ENCODE data around the gene OR52I2.

OR52I2 gene

DNA sequence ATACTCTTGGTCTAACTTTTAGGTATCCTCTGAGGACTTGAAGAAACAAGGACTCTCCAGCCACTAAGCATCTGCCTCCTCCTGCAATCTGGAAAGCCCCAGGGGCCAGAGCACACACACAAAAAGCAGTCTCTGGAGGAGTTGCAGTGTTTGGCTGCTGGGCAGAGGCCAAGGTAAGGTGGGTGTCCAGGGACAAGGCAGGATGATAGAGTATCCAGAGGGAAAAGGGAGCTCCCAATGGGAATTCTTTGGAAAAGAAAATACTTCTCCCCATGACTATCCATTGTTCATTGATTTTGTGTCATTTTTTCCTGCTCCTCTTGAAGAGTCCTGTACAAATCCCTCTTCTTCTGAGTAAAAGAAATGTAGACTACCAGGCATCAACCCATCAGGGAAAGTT lies at the start of gene OR52I2:
TSS of gene OR52I2 (plus strand) at position 301 of the 400 bp plus-strand sequence.
- in situ Hi-C loops (cut with MboI; ENCODE audit: low sequenced_read_pairs) = no loop called here

DNA sequence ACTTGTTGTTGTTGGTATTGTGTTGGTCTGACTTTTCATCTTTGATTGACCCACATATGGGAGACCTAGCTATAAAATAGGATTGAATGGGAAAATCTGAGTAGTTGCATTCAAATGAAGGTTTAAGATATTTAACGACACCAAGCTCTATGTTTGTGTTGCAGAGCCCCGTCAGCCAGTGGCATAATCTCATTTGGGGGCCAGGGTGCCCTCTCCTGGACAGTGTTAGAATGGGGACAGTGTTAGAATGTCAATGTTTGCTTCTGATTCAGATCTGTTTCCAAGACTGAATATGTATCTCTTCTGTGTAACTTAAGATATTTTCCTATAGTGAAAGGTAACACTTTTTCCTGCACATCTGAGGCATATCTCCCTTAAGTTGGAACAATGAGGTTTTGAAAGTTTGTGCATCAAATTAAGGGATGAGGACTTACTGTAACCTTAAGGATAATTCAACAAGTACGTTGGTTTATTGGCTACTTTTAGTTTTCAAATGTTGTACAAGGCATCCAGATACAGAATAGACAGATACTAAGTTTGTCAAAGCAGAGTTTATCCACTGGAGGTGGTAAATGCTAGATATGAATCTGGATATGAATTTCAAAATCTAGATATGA lies 41.8 kb upstream of the OR52I2 start:
- in situ Hi-C loops (cut with MboI; ENCODE audit: low sequenced_read_pairs) = no loop called here

DNA sequence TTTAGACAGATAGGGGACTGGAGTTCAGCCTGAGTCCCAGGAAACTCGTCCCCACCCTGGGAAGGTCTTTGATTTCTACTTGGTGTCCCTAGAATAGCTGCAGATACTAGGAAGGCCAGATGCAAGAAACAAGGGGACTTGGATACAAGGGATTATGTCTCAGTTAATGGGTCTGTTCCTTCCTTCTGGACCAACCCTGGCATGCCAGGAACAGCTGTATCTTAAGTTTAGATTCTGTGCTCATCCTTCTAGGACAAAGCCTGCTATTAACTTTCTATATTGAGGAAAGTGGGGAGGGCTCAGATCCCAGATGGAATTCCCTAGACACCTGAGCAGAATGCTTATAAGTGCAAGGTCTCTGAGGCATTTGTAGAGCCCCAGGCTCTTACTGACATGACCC lies 40.5 kb upstream of the OR52I2 start:
- in situ Hi-C loops (cut with MboI; ENCODE audit: low sequenced_read_pairs) = no loop called here

DNA sequence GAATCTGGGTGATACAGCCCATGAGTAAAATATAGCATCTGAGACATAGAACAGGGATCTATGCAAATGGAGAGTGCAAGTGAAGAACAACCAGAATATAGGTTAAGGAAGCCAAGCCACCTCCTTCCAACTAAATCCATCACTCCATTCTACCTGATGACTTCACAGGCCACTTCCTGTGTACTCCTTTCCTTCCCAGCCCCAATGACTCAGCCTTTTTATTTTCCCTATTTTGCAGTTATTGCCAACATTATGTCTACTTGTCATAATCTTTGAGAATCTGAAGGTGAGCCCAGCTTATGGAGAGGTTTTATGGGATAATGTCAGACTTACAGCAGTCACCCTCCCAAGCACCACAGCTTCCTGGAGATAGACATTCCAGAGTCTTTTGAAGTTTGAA lies 38.0 kb upstream of the OR52I2 start:
- in situ Hi-C loops (cut with MboI; ENCODE audit: low sequenced_read_pairs) = no loop called here

DNA sequence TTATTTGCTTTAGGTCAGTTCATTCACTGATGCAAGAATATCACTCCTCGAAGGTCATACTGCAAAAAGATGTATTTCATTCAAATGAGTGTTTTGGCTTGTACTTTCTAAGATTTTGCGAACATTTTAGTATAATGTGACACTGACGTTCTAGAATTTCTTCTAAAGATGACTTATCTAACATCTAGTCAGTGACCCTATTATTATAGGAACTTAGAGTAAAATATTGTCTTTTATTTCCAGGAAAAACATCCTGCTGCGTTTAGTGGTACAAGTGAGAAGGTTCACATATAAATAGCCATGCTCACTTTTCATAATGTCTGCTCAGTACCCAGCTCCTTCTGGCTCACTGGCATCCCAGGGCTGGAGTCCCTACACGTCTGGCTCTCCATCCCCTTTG lies 36.7 kb upstream of the OR52I2 start, which contains the start of gene OR52M1:
TSS of gene OR52M1 (plus strand) at position 301 of the 400 bp plus-strand sequence. CDS start at position 301, 0 bp downstream.
- in situ Hi-C loops (cut with MboI; ENCODE audit: low sequenced_read_pairs) = no loop called here

DNA sequence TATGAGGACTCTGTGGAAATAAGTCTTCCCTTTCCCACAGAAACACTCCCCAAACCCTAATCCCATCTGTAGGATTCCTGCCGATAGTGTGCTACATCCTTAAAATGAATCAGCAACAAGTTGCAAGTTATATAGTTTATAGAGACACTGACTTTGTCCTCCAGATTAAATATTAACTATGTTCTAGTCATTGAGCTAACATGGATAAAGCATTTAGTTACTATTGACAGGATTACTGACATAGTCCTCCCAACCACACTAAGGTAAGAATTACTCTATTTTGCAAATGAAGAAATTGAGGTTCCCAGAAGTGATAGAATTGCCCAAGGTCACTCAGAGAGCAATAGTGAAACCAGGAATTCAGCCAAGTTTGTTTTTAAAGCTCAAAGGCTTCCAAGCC lies 34.7 kb upstream of the OR52I2 start:
- in situ Hi-C loops (cut with MboI; ENCODE audit: low sequenced_read_pairs) = no loop called here

DNA sequence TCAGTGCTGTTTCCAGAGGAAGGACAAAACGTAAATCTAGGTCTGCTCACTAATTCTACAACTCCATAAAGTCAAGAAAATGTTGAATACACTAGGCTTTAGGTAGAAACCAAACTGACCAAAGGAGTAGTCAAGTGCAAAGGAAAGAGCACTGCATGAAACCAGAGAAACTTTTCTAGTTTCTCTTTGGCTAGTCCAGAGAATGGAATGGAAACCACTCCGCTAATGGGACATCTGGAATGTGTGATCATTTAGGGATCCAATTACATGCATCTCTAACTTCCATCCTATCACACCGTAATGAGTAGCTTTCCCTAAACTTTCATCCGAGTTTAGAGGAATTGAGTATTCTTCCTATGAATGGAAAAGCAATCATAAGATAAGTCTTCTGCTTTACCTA lies 34.1 kb upstream of the OR52I2 start:
- in situ Hi-C loops (cut with MboI; ENCODE audit: low sequenced_read_pairs) = no loop called here

DNA sequence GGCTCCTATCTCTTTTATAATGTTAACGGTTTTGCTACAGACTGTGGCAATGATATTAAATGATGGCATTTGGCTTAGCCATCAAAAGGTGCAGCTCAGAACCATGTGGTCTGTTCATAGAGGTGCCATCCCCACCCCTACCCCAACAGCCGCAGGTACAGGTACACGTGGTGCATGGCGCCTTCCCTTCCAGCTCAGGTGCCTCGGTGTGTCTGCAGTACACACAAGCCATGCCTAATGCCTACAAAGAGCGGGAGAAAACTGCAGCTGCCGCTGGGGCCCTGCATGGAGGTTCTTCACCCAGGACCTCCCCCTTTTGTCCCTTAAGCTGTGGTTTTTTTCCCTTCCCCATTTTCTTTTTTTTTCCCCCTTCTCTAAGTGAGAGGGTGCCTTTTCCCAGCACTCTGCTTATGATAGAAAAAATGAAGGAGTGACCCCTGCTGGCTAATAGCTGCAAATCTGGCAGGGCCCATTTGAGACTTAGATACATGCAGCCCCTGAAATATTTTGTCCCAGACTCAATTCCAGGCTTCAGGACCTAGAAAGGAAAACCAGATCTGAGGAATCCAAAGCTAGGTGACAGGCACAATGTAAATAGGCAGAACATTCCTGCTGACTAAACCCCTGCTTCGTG lies 30.1 kb upstream of the OR52I2 start:
- in situ Hi-C loops (cut with MboI; ENCODE audit: low sequenced_read_pairs) = loop anchor here (10.0 kb wide), 1 partner anchor 367 kb away; no protein-coding TSS in a partner anchor

DNA sequence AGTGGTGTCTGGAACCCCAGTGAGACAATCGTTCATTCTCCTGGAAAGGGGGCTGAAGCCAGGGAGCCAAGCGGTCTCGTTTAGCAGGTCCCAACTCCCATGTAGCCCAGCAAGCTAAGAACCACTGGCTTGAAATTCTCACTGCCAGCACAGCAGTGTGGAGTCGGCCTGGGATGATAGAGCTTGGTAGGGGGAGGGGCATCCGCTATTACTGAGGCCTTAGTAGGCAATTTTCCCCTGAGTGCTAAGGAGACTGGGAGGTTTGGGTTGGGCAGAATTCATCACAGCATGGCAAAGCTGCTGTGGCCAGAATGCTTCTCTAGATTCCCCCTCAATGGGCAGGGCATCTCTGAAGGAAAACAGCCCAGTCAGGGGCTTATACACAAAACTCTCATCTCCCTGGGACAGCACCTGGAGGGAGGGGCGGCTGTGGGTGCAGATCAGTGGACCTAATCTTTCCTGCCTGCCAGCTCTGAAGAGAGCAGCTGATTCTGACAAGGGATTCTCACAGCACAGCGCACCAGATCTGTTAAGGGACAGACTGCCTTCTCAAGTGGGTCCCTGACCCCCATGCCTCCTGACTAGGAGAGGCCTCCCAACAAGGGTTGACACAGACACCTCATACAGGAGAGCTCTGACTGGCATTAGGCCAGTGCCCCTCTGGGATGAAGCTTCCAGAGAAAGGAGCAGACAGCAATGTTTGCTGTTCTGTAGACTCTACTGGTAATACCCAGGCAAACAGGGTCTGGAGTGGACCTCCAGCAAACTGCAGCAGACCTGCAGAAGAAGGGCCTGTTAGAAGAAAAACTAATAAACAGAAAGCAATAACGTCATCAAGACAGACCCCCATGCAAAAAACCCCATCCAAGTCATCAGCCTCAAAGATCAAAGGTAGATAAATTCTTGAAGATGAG lies 21.8 kb upstream of the OR52I2 start:
- in situ Hi-C loops (cut with MboI; ENCODE audit: low sequenced_read_pairs) = loop anchor here (10.0 kb wide), 1 partner anchor 375 kb away; no protein-coding TSS in a partner anchor

DNA sequence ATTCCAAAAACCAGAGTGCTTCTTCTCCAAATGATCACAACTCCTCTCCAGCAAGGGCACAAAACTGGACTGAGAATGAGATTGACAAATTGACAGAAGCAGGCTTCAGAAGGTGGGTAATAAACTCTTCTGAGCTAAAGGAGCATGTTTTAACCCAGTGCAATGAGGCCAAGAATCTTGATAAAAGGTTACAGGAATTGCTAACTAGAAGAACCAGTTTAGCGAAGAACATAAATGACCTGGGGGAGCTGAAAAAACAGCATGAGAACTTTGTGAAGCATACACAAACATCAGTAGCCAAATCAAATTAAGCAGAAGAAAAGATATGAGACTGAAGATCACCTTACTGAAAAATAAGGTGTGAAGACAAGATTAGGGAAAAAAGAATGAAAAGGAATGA lies 21.1 kb upstream of the OR52I2 start:
- in situ Hi-C loops (cut with MboI; ENCODE audit: low sequenced_read_pairs) = no loop called here

DNA sequence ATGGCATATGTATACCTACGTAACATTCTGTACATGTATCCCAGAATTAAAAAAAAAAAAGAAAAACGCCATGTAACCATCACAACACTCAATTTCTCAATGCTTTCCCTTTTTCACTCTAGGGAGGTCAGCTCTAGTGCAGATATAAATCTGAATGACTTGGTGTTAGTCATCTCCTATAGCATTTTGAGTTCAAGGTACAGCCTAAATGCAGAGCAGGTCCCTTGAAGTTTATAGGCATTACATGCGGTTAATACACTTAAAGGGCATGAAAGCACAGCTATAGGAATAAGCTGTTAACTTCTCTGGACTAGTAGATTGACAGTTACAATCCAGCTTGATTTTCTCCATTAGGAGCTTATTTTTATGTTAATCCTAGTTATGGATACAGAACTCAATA lies 16.2 kb upstream of the OR52I2 start:
- in situ Hi-C loops (cut with MboI; ENCODE audit: low sequenced_read_pairs) = no loop called here

DNA sequence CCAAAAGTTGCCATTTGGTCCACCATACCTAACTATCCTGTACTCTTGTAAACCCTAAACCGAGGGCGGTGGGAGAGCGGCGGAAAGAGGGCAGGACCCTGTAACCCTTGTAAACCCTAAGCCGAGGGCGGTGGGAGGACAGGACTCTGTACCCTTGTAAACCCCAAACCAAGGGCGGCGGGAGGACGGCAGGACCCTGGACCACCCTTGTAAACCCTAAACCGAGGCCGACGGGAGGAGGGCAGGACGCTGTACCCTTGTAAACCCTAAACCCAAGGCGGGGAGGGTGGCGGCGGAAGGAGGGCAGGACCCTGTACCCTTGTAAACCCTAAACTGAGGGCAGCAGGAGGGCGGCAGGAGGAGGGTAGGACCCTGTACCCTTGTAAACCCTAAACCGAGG lies 12.5 kb upstream of the OR52I2 start:
- in situ Hi-C loops (cut with MboI; ENCODE audit: low sequenced_read_pairs) = no loop called here

DNA sequence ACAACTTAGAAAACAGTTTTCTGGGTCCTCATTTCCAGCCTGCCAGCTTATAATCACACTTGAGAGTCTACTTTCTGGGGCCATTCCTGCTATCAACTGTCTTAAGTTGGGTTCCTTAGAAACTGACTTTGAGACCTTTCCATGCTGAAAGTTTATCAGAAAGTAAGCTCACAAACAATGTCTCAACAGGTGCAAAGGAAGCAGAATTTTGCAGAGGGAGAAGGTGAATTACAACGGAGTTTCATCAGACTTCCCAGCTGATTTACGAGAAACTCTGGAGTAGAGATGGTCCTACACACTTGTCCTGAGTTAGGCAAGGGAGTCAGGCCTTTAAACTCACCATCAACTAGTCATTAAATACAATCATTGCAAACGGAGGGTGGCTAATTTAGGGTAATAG lies 4.7 kb upstream of the OR52I2 start:
- in situ Hi-C loops (cut with MboI; ENCODE audit: low sequenced_read_pairs) = no loop called here

DNA sequence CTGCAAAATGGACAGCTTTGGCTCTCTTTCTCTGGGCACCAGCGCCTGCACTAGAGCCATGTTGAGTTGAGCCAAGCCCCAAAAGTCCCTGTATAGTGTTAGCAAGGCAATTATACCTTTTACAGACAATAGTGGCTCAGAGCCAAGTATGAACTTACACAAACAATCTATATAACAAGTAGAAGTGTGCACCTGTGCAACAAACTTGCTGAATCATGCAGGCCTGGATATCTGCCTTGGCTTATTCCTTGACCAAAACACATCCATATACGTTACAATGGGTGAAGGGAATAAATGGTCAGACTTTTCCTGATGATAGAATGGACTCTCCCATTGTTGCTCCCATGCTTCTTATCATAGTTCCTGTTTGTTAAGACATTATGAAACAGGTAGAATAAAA lies 3.8 kb upstream of the OR52I2 start:
- in situ Hi-C loops (cut with MboI; ENCODE audit: low sequenced_read_pairs) = no loop called here

DNA sequence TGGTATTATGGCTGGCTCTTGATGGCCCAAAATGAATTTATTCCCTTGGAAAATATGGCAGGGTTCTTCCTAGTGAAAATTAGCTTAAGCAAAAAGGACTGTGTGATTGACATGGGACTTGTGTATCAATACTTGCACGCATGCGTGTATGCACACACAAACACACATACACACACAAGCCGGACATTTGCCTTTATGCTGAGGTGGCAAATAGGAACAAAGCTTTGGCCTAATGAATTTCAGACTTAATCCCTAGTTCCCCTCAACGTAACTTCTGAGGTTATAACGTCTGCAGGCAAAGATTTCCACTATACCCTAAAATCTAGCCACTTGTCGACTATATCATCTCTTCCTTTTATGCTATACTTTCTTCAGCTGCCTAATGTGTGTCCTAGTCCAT lies 2.9 kb upstream of the OR52I2 start:
- in situ Hi-C loops (cut with MboI; ENCODE audit: low sequenced_read_pairs) = no loop called here

DNA sequence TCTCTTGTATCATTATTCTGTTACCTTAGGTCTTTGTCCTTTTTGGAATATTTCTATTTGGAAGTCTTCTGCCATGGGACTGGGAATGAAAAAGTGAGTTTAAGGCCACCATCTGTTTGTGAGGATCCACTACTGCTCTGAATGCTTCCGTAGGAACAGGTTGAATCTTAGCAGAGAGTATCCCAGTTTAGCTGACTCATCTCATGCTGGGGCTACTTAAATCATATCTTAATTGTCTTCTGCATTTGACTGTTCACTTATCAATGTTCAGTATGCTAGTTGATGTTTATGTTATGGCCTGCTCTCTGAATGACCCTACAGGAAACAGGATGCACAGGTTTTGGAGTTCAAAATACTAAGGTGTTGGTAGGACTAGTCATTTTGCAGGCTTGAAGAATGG lies 1.4 kb upstream of the OR52I2 start:
- in situ Hi-C loops (cut with MboI; ENCODE audit: low sequenced_read_pairs) = no loop called here

DNA sequence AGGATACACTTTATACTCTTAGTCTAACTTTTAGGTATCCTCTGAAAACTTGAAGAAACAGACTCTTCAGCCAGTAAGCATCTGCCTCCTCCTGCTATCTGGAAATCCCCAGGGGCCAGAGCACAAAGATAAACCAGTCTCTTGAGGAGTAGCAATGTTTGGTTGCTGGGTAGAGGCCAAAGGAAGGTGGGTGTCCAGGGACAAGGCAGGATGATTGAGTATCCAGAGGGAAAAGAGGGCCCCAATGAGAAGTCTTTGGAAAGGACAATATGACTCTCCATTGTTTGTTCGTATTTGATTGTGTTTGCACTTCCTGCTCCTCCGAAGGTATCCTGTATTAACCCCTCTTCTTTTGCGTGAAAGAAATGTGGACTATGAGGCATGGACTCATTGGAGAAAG lies 7.5 kb downstream of the OR52I2 start:
- in situ Hi-C loops (cut with MboI; ENCODE audit: low sequenced_read_pairs) = no loop called here

DNA sequence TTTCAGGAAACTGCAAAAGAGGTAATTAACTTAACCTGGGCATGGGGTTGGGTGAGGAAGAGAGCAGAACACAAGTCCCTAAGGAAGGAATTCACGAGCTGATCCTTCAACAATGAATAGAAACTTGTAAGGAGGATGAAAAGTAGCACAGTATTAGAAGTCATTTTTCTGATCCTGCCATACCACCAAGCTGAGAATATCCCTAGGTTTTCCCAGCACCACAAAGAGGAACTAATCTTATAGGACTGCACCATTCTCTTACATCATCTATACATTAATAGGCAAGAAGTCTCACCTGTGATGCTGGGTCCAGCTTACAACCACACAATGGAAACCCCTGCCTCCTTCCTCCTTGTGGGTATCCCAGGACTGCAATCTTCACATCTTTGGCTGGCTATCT lies 12.2 kb downstream of the OR52I2 start, which contains the start of gene OR52I1:
TSS of gene OR52I1 (plus strand) at position 301 of the 400 bp plus-strand sequence. CDS start at position 301, 0 bp downstream.
- in situ Hi-C loops (cut with MboI; ENCODE audit: low sequenced_read_pairs) = no loop called here

DNA sequence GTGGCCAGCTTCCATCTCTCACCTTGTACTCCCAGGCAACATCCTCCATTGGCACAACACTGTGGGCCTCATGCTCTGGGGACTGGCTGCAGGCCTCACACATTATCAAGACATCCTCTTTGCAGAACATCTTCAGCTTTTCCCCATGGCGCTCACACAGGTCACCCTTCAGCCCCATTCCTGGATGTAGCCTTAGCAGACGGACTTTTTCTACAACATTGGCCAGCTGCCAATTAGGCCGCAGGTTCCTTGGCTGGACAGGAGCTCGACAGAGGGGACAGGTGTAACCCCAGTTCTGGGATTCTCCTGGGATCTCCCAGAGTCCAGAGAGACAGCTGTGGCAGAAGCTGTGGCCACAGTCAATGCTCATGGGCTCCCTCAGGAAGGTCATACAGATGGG lies 23.5 kb downstream of the OR52I2 start:
- in situ Hi-C loops (cut with MboI; ENCODE audit: low sequenced_read_pairs) = no loop called here

DNA sequence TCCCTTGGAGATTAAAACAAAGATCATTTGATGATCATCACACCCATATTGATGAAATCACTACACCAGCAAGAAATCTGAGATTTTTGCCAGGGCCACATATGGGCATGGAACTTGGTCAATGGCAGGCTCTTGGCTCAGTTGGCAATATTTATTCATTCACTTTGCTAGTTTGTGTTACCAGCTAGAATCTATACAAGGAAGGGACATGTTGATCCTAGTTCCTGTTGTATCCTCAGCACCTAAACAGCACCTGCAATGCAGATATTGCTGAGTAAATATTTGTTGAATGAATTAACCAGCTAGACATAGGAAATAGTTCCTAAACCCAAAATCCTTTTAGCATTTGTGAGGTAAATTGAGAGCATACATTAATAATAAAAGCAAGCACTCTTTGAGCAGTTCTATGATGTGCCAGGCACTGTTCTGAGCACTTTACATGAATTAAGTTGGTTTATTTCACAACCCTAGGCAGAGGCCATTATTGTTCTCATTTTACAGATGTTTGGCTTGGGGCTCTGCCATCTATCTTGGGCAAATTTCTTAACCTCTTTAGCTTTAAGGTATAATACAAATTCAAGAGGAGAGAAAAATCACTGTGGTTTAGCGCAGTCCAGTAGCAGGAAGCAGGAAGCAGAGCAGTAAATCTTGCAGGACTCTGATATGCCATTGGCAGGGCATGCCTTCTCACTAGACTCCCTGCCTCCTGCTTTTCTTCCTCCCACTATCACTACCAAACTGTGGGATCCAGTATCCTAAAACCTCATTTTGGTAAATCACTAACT lies 24.9 kb downstream of the OR52I2 start:
- in situ Hi-C loops (cut with MboI; ENCODE audit: low sequenced_read_pairs) = no loop called here

DNA sequence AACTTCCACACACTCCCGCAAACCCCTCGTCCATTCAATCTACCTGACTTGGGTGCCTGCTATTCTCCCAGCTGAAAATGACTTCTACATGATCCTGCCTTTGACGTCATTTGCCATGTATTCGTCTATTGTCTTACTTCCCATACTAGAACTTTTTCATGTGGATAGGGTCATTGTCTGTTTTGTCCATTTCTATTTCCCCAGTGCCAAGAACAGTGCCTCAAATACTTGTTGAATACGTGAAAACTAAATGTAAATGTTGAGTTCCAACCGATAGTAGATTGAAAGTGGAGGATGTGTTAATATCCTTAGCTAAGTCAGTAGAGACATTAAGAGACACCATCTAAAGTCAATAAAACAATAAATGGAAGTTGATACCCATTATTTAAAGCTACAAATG lies 25.6 kb downstream of the OR52I2 start:
- in situ Hi-C loops (cut with MboI; ENCODE audit: low sequenced_read_pairs) = no loop called here
